Liver (tissue), 9 donors: ENCODE measurements around the gene MYADML2. TPM values are rescaled to one million over a fixed set of nuclear protein-coding genes. Genes with fewer than 3 reads are reported as not detected.
A peak's percentile ranks its signal among the peaks of the same experiment; 100 is the strongest.

Source experiments
- DNase-seq: peaks from one replicate; pipeline ENCODE4 v3.0.0-alpha.2; 2017; ENCODE audit warnings: low spot score
- H3K27ac ChIP-seq, 2 donors: one replicate each; pipeline ENCODE4 v1.7.0; 2013; ENCODE audit warnings: inconsistent platforms in 2 of 2, low read length in 2 of 2, control low read depth in 1 of 2, low read depth in 1 of 2, mild to moderate bottlenecking in 1 of 2
- H3K27me3 ChIP-seq, 4 donors: one replicate each; pipeline versions ENCODE4 v1.6.1 to v1.7.0; 2013; ENCODE audit warnings: low read length in 3 of 4, inconsistent platforms in 1 of 4, mild to moderate bottlenecking in 1 of 4, moderate library complexity in 1 of 4; ENCODE audit not compliant: control insufficient read depth in 4 of 4, insufficient read depth in 4 of 4
- H3K36me3 ChIP-seq, 4 donors: one replicate each; pipeline versions ENCODE4 v1.6.1 to v1.7.0; 2013; ENCODE audit warnings: low read length in 3 of 4, mild to moderate bottlenecking in 3 of 4, low read depth in 1 of 4, moderate library complexity in 1 of 4; ENCODE audit not compliant: control insufficient read depth in 4 of 4, insufficient read depth in 3 of 4
- H3K4me1 ChIP-seq, 4 donors: one replicate each; pipeline versions ENCODE4 v1.6.1 to v1.7.0; 2013; ENCODE audit warnings: low read length in 3 of 4, mild to moderate bottlenecking in 3 of 4, moderate library complexity in 1 of 4; ENCODE audit not compliant: control insufficient read depth in 4 of 4, insufficient read depth in 4 of 4
- H3K4me3 ChIP-seq, 3 donors: one replicate each; pipeline versions ENCODE4 v1.6.1 to v1.7.0; 2013; ENCODE audit warnings: low read length in 3 of 3, control low read depth in 1 of 3, low read depth in 1 of 3, mild to moderate bottlenecking in 1 of 3
- H3K9ac ChIP-seq, 2 donors: one replicate each; pipeline ENCODE4 v1.7.0; 2013; ENCODE audit warnings: low read length in 2 of 2, mild to moderate bottlenecking in 2 of 2, moderate library complexity in 2 of 2, control low read depth in 1 of 2, low read depth in 1 of 2
- H3K9me3 ChIP-seq, 4 donors: one replicate each; pipeline versions ENCODE4 v1.6.1 to v1.7.0; 2013; ENCODE audit warnings: low read length in 3 of 4; ENCODE audit not compliant: control insufficient read depth in 4 of 4
- CTCF ChIP-seq: fragments of 150-350 bp; IDR thresholded peaks from 2 replicates; pipeline ENCODE4 v1.5.1; 2017; ENCODE audit warnings: improper control_type of control experiment, low read depth, low read length; ENCODE audit not compliant: missing input control
- EGR1 ChIP-seq, 2 donors: IDR thresholded peaks; 2 replicates each; pipeline ENCODE4 v1.6.1; 2016 to 2018; ENCODE audit warnings: antibody characterized with exemption in 2 of 2, low read depth in 2 of 2
- FOXA1 ChIP-seq: IDR thresholded peaks from 2 replicates; pipeline ENCODE4 v1.6.1; 2016; ENCODE audit warnings: antibody characterized with exemption
- FOXA2 ChIP-seq: IDR thresholded peaks from 2 replicates; pipeline ENCODE4 v1.6.1; 2016; ENCODE audit warnings: antibody characterized with exemption
- GABPA ChIP-seq, 2 donors: IDR thresholded peaks in 1 of 2; conservative IDR thresholded peaks in 1 of 2; 2 replicates each; pipeline ENCODE4 v1.6.1; 2016; ENCODE audit warnings: antibody characterized with exemption in 2 of 2, mild to moderate bottlenecking in 1 of 2, moderate library complexity in 1 of 2
- HNF4A ChIP-seq, 2 donors: conservative IDR thresholded peaks; 2 replicates each; pipeline ENCODE4 v1.6.1; 2016; ENCODE audit warnings: antibody characterized with exemption in 2 of 2, mild to moderate bottlenecking in 2 of 2
- HNF4G ChIP-seq: IDR thresholded peaks from 2 replicates; pipeline ENCODE4 v1.6.1; 2016; ENCODE audit warnings: antibody characterized with exemption
- JUND ChIP-seq, 2 donors: IDR thresholded peaks; 2 replicates each; pipeline ENCODE4 v1.6.1; 2016; ENCODE audit warnings: antibody characterized with exemption in 2 of 2
- MAX ChIP-seq: IDR thresholded peaks from 2 replicates; pipeline ENCODE4 v1.6.1; 2016; ENCODE audit warnings: antibody characterized with exemption
- NR2F2 ChIP-seq: IDR thresholded peaks from 2 replicates; pipeline ENCODE4 v1.6.1; 2016; ENCODE audit warnings: antibody characterized with exemption
- RAD21 ChIP-seq, 2 donors: IDR thresholded peaks; 2 replicates each; pipeline ENCODE4 v1.6.1; 2016; ENCODE audit warnings: antibody characterized with exemption in 2 of 2, mild to moderate bottlenecking in 2 of 2
- RXRA ChIP-seq, 2 donors: IDR thresholded peaks; 2 replicates each; pipeline ENCODE4 v1.6.1; 2017 to 2018; ENCODE audit warnings: antibody characterized with exemption in 2 of 2, mild to moderate bottlenecking in 1 of 2
- SP1 ChIP-seq: IDR thresholded peaks from 2 replicates; pipeline ENCODE4 v1.6.1; 2018; ENCODE audit warnings: antibody characterized with exemption, mild to moderate bottlenecking
- TAF1 ChIP-seq: conservative IDR thresholded peaks from 2 replicates; pipeline ENCODE4 v1.6.1; 2016; ENCODE audit warnings: antibody characterized with exemption, mild to moderate bottlenecking
- YY1 ChIP-seq: IDR thresholded peaks from 2 replicates; pipeline ENCODE4 v1.6.1; 2016; ENCODE audit warnings: antibody characterized with exemption, mild to moderate bottlenecking
- ZBTB33 ChIP-seq: IDR thresholded peaks from 2 replicates; pipeline ENCODE4 v1.6.1; 2016; ENCODE audit warnings: antibody characterized with exemption
- WGBS: extraction: QIAGEN DNeasy Blood & Tissue Kit; methylation state at CpG from one replicate; pipeline ENCODE4 v1.1.7; 2013; 5-methylcytosine and 5-hydroxymethylcytosine counted together
- polyA plus RNA-seq, 2 donors: library from polyadenylated mRNA; stranded (reverse) in 1 of 2; unstranded in 1 of 2; fragments of 200-250 nt in 1 of 2; fragments of >200 nt in 1 of 2; fragmentation: Nextera tagmentation in 1 of 2; extraction: Ambion mirVana in 1 of 2; gene quantifications; one replicate each; pipeline versions ENCODE4 v1.2.1 to v1.2.3, GENCODE V29; 2013 to 2015
- total RNA-seq, 2 donors: library from RNA; depleted of rRNA; stranded (reverse); fragments of >200 nt; gene quantifications; one replicate each; pipeline ENCODE4 v1.2.3, GENCODE V29; 2014
- TF ChIP-seq, protein P1 (sequence below): IDR thresholded peaks from 2 replicates; pipeline ENCODE4 v1.6.1; 2016; ENCODE audit warnings: antibody characterized with exemption
- TF ChIP-seq, protein P2 (sequence below): IDR thresholded peaks from 2 replicates; pipeline ENCODE4 v1.6.1; 2016; ENCODE audit warnings: antibody characterized with exemption, mild to moderate bottlenecking
- donor health status: healthy.
- donor health status: healthy.
- donor health status: healthy.
- donor health status: healthy.
- donor health status: healthy.

The MYADML2 gene
- total and polyA plus RNA-seq, 4 donors = not detected

- 54% methylated on average over 10 of the region's 10 CpGs for WGBS
- Histone ChIP-seq H3K4me1 (peaks cover 34 to 80% (median 53%) of the 10 kb centered on the region in 4 donors), H3K9me3 (no peaks in the 10 kb centered on the region), H3K36me3 (peaks cover 0 to 4% (median 2%) of the 10 kb centered on the region in 4 donors), H3K9ac (no peak overlapping the region), H3K27ac (peak overlapping the region; percentile 91 to 96), H3K27me3 (no peaks in the 10 kb centered on the region), H3K4me3 (peak overlapping the region; percentile 63 to 93 (median 75))
- no peak for DNase-seq
- TF ChIP-seq, protein P1, sequence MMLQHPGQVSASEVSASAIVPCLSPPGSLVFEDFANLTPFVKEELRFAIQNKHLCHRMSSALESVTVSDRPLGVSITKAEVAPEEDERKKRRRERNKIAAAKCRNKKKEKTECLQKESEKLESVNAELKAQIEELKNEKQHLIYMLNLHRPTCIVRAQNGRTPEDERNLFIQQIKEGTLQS = no peak
- no peak for TF ChIP-seq EGR1 (IDR thresholded peaks at IDR 0.05; ENCODE audit: low read depth in 2 of 2)
- TF ChIP-seq MAX = no peak
- TF ChIP-seq HNF4G = no peak
- no peak for TF ChIP-seq FOXA2
- no peak for TF ChIP-seq CTCF
- no peak for TF ChIP-seq SP1
- TF ChIP-seq RAD21 (IDR thresholded peaks at IDR 0.05) = no peak
- TF ChIP-seq YY1 = no peak
- no peak for TF ChIP-seq HNF4A (conservative IDR thresholded peaks at IDR 0.05)
- no peak for TF ChIP-seq ZBTB33
- TF ChIP-seq FOXA1 = no peak
- TF ChIP-seq GABPA (IDR thresholded peaks at IDR 0.05 in 1 of 2, conservative IDR thresholded peaks at IDR 0.05 in 1 of 2) = no peak
- no peak for TF ChIP-seq TAF1
- TF ChIP-seq RXRA (IDR thresholded peaks at IDR 0.05) = no peak
- TF ChIP-seq JUND (IDR thresholded peaks at IDR 0.05) = no peak
- TF ChIP-seq NR2F2 = no peak
- TF ChIP-seq, protein P2, sequence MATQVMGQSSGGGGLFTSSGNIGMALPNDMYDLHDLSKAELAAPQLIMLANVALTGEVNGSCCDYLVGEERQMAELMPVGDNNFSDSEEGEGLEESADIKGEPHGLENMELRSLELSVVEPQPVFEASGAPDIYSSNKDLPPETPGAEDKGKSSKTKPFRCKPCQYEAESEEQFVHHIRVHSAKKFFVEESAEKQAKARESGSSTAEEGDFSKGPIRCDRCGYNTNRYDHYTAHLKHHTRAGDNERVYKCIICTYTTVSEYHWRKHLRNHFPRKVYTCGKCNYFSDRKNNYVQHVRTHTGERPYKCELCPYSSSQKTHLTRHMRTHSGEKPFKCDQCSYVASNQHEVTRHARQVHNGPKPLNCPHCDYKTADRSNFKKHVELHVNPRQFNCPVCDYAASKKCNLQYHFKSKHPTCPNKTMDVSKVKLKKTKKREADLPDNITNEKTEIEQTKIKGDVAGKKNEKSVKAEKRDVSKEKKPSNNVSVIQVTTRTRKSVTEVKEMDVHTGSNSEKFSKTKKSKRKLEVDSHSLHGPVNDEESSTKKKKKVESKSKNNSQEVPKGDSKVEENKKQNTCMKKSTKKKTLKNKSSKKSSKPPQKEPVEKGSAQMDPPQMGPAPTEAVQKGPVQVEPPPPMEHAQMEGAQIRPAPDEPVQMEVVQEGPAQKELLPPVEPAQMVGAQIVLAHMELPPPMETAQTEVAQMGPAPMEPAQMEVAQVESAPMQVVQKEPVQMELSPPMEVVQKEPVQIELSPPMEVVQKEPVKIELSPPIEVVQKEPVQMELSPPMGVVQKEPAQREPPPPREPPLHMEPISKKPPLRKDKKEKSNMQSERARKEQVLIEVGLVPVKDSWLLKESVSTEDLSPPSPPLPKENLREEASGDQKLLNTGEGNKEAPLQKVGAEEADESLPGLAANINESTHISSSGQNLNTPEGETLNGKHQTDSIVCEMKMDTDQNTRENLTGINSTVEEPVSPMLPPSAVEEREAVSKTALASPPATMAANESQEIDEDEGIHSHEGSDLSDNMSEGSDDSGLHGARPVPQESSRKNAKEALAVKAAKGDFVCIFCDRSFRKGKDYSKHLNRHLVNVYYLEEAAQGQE = no peak
Observed at GRCh38 chr17:81925860-81926450, 21.1 kb downstream of the MYADML2 start.
